Hepatocyte (in vitro differentiated cells): ENCODE results near the gene PNPLA1.

Experiments
- CTCF ChIP-seq: fragments of 200-600 bp; sonication (generic); IDR thresholded peaks from 2 replicates; pipeline ENCODE4 v1.5.1; 2016; ENCODE audit warnings: antibody characterized with exemption, mild to moderate bottlenecking; ENCODE audit not compliant: poor library complexity
- EZH2phosphoT487 ChIP-seq: fragments of 200-600 bp; sonication (generic); IDR thresholded peaks from one replicate; pipeline ENCODE4 v1.6.1; 2018; ENCODE audit warnings: antibody characterized with exemption, mild to moderate bottlenecking, low read depth, moderate library complexity; ENCODE audit not compliant: unreplicated experiment, severe bottlenecking

DNA sequence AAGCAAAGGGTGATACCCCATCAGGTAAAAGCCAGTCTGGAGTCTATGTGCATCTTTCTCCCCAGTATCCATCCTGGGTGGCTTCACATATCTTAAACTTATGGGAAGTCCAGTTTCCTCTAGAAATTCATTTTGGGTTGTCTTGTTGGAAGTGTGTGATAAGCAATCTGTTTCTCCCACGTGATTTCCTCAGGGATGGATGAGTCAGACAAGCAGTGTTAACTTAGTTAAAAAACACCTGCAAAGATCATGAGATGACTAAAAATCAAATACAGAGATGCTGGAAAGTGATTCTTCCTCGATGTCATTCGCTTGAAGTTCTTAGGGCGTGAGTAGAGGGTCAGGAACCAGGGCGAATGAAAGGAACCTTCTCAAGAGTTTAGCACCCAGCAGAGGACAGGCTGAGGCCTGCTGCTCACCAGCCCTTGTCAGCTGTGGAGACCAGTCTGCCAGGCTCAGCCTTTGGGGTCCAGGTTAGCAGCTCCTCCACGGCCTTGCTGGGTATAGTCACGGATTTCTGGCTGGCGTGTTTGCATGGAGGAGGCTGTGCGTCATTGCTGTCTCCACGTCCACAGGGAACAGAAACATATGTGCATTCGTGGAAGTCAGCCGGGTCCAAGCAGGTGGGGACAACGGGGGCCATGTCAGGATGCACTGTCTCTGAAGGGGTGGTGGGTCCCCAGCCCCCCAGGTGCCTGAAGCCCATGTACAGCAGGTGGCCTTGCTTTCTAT lies 2.8 kb upstream of the PNPLA1 start:
- TF ChIP-seq EZH2phosphoT487 = no peak
- no peak for TF ChIP-seq CTCF
